Gastrocnemius medialis (tissue), 4 donors: ENCODE results near the gene DCC. TPM values are rescaled to one million over a fixed set of nuclear protein-coding genes. Genes with fewer than 3 reads are reported as not detected.

ENCODE experiments used
- ATAC-seq, 2 donors: fragments of 150-250 bp; one replicate each; pipeline ENCODE4 v1.9.1; 2016
- DNase-seq, 2 donors: peaks; one replicate each; pipeline ENCODE4 v3.0.0-alpha.2; 2019
- H3K27ac ChIP-seq, 4 donors: fragments of 200-600 bp; sonication (generic); 1 replicate in 1 of 4; 2 replicates in 3 of 4; pipeline ENCODE4 v1.5.1; 2016 to 2018; ENCODE audit warnings: mild to moderate bottlenecking in 2 of 4, moderate library complexity in 1 of 4
- H3K27me3 ChIP-seq, 3 donors: fragments of 200-600 bp; sonication (generic) in 2 of 3; 1 replicate in 1 of 3; 2 replicates in 2 of 3; pipeline versions ENCODE4 v1.5.1 to v1.6.0; 2016 to 2019; ENCODE audit warnings: mild to moderate bottlenecking in 1 of 3, moderate library complexity in 1 of 3
- H3K36me3 ChIP-seq, 2 donors: fragments of 200-600 bp; sonication (generic) in 1 of 2; one replicate each; pipeline ENCODE4 v1.5.1; 2017 to 2018
- H3K4me1 ChIP-seq, 2 donors: fragments of 200-600 bp; sonication (generic) in 1 of 2; one replicate each; pipeline ENCODE4 v1.5.1; 2016 to 2017; ENCODE audit warnings: mild to moderate bottlenecking in 2 of 2
- H3K4me3 ChIP-seq, 4 donors: fragments of 200-600 bp; sonication (generic) in 3 of 4; 1 replicate in 1 of 4; 2 replicates in 3 of 4; pipeline ENCODE4 v1.5.1; 2016 to 2019; ENCODE audit warnings: mild to moderate bottlenecking in 2 of 4
- H3K9me3 ChIP-seq, 3 donors: fragments of 200-600 bp; sonication (generic) in 2 of 3; 1 replicate in 1 of 3; 2 replicates in 2 of 3; pipeline ENCODE4 v1.5.1; 2016 to 2019
- CTCF ChIP-seq, 5 experiments: fragments of 450-650 bp in 3 of 5; fragments of 200-600 bp in 2 of 5; sonication (generic) in 2 of 5; IDR thresholded peaks in 4 of 5; conservative IDR thresholded peaks in 1 of 5; 1 replicate in 4 of 5; 2 replicates in 1 of 5; pipeline ENCODE4 v1.5.1; 2016 to 2019; ENCODE audit warnings: antibody characterized with exemption in 5 of 5, mild to moderate bottlenecking in 3 of 5, moderate library complexity in 3 of 5
- POLR2A ChIP-seq, 2 donors: fragments of 450-650 bp; IDR thresholded peaks; one replicate each; pipeline ENCODE4 v1.6.1; 2017; ENCODE audit warnings: antibody characterized with exemption in 2 of 2, mild to moderate bottlenecking in 2 of 2, moderate library complexity in 2 of 2
- in situ Hi-C, 4 donors: fragments of 200-750 bp; cut with MboI; loops; one replicate each; pipeline versions ENCODE4 v1.15.0 to v1.8.0; 2017; ENCODE audit warnings: low sequenced_read_pairs in 4 of 4
- intact Hi-C: fragments of 100-400 bp; cut with DNase I; formaldehyde crosslinking; loops from one replicate; pipeline ENCODE4 v1.15.1; 2023; ENCODE audit warnings: low total_unique reads
- total RNA-seq, 4 donors: library from RNA; depleted of rRNA; stranded (reverse); fragments of >200 nt; gene quantifications; one replicate each; pipeline versions ENCODE4 v1.1.0 to v1.2.3, GENCODE V29; 2016

The DCC gene
- total RNA-seq, 4 donors from 2014 or later, result not detected

- in situ Hi-C loops, result no loop called here
- ATAC-seq, result no peak
- DNase-seq, result no peak
These were observed 530.2 kb downstream of the DCC start for GRCh38 chr18:52869942-52870907.

GRCh38 chr18:52874774-52875173, 534.8 kb downstream of the DCC start:
- no peak for TF ChIP-seq CTCF (IDR thresholded peaks at IDR 0.05 in 4 of 5, conservative IDR thresholded peaks at IDR 0.05 in 1 of 5)
- TF ChIP-seq POLR2A (IDR thresholded peaks at IDR 0.05), result no peak
- intact Hi-C loops (no loop called here), in situ Hi-C loops (no loop called here)
- Histone ChIP-seq H3K4me1 (no peaks in the 10 kb centered on the region), H3K36me3 (no peaks in the 10 kb centered on the region), H3K4me3 (no peak overlapping the region), H3K27me3 (no peaks in the 10 kb centered on the region), H3K27ac (no peak overlapping the region), H3K9me3 (no peaks in the 10 kb centered on the region)
- no peak for ATAC-seq
- no peak for DNase-seq

More at GRCh38 chr18:52869942-52870907, 530.2 kb downstream of the DCC start:
- TF ChIP-seq CTCF (IDR thresholded peaks at IDR 0.05 in 4 of 5, conservative IDR thresholded peaks at IDR 0.05 in 1 of 5), result no peak
- no peak for TF ChIP-seq POLR2A (IDR thresholded peaks at IDR 0.05)
- Histone ChIP-seq H3K9me3 (no peaks in the 10 kb centered on the region), H3K27ac (no peak overlapping the region), H3K4me1 (no peaks in the 10 kb centered on the region), H3K27me3 (no peaks in the 10 kb centered on the region), H3K4me3 (no peak overlapping the region), H3K36me3 (no peaks in the 10 kb centered on the region)
- intact Hi-C loops, result no loop called here

GRCh38 chr18:52875725-52876124, 535.7 kb downstream of the DCC start:
- no peaks in the 10 kb centered on the region for H3K27me3 ChIP-seq
- no peaks in the 10 kb centered on the region for H3K4me1 ChIP-seq
- H3K27ac ChIP-seq, result no peak overlapping the region
- ATAC-seq, result no peak
- no peak for TF ChIP-seq CTCF (IDR thresholded peaks at IDR 0.05 in 4 of 5, conservative IDR thresholded peaks at IDR 0.05 in 1 of 5)
- no peak for TF ChIP-seq POLR2A (IDR thresholded peaks at IDR 0.05)
- in situ Hi-C loops, result no loop called here
- no peak overlapping the region for H3K4me3 ChIP-seq
- intact Hi-C loops, result no loop called here
- DNase-seq, result no peak
- H3K9me3 ChIP-seq, result no peaks in the 10 kb centered on the region
- H3K36me3 ChIP-seq, result no peaks in the 10 kb centered on the region

- H3K36me3 ChIP-seq, result no peaks in the 10 kb centered on the region
- intact Hi-C loops (no loop called here), in situ Hi-C loops (no loop called here)
- H3K4me1 ChIP-seq, result no peaks in the 10 kb centered on the region
- no peaks in the 10 kb centered on the region for H3K27me3 ChIP-seq
- ATAC-seq (no peak), DNase-seq (no peak)
- no peak overlapping the region for H3K4me3 ChIP-seq
- H3K27ac ChIP-seq, result no peak overlapping the region
- no peaks in the 10 kb centered on the region for H3K9me3 ChIP-seq
- TF ChIP-seq CTCF (IDR thresholded peaks at IDR 0.05 in 4 of 5, conservative IDR thresholded peaks at IDR 0.05 in 1 of 5) (no peak), POLR2A (IDR thresholded peaks at IDR 0.05) (no peak)
These were observed 548.0 kb downstream of the DCC start for GRCh38 chr18:52888014-52888413.
